ENCODE data around the gene EPM2A.

DNA sequence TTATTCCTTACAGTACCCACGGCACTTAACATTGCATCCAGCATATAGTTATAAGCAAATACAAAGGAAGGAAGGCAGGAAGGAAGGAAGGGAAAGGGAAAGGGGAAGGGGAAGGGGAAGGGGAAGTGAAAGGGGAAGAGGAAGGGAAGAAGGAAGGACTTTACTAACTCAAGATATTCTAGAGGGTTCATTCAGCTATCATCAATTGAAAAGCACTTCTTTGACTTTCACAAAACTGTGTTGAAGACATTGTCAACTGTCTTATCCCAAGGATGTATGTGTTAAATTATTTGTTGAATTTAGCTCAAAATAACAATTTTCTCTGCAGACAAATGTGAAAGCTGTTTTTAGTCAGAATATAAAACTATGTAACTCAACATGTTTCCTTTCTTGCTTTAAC, 87.7 kb downstream of the EPM2A start:
- TF ChIP-seq EZH2 (IDR thresholded peaks at IDR 0.05; ENCODE audit: borderline replicate concordance) (no peak), CTCF (IDR thresholded peaks at IDR 0.05; ENCODE audit: poor library complexity) (no peak)
